Measurements from ENCODE around the gene C14orf180. TPM values are rescaled to one million over a fixed set of nuclear protein-coding genes. Genes with fewer than 3 reads are reported as not detected.
"Not testable (repeated sequence)": the region's sequence is repeated elsewhere in the genome, so short reads cannot be mapped to it uniquely, and the experiment has no call there.

The C14orf180 gene
- total RNA-seq, 1 donor from 2014 or later, result 1.7 TPM

- TF ChIP-seq POLR2A (IDR thresholded peaks at IDR 0.05) (no peak), CTCF (IDR thresholded peaks at IDR 0.05) (no peak), POLR2AphosphoS5 (IDR thresholded peaks at IDR 0.05; ENCODE audit: insufficient read depth in 1 of 2, low read depth in 1 of 2) (no peak)
- intact Hi-C loops (cut with DNase I), result no loop called here
- no peak overlapping the region for H3K4me3 ChIP-seq
- no peak for DNase-seq (ENCODE audit: extremely low spot score in 2 of 2)
- H3K27ac ChIP-seq, result no peak overlapping the region
- H3K27me3 ChIP-seq, result no peaks in the 10 kb centered on the region
- no peaks in the 10 kb centered on the region for H3K9me3 ChIP-seq
- H3K36me3 ChIP-seq, result no peaks in the 10 kb centered on the region
- H3K4me1 ChIP-seq, result no peaks in the 10 kb centered on the region
Observed at GRCh38 chr14:104576970-104577332, 2.6 kb upstream of the C14orf180 start.

- no peak for DNase-seq (ENCODE audit: extremely low spot score in 2 of 2)
- intact Hi-C loops (cut with DNase I), result no loop called here
- Histone ChIP-seq H3K4me1 (no peaks in the 10 kb centered on the region), H3K9me3 (no peaks in the 10 kb centered on the region), H3K27ac (no peak overlapping the region), H3K27me3 (no peaks in the 10 kb centered on the region), H3K4me3 (no peak overlapping the region), H3K36me3 (no peaks in the 10 kb centered on the region)
- TF ChIP-seq POLR2AphosphoS5 (IDR thresholded peaks at IDR 0.05; ENCODE audit: insufficient read depth in 1 of 2, low read depth in 1 of 2), result no peak
- no peak for TF ChIP-seq CTCF (IDR thresholded peaks at IDR 0.05)
- no peak for TF ChIP-seq POLR2A (IDR thresholded peaks at IDR 0.05)
Observed at GRCh38 chr14:104577426-104577825, 2.1 kb upstream of the C14orf180 start.

GRCh38 chr14:104577847-104578301, 1.7 kb upstream of the C14orf180 start:
- TF ChIP-seq POLR2AphosphoS5 (IDR thresholded peaks at IDR 0.05; ENCODE audit: insufficient read depth in 1 of 2, low read depth in 1 of 2), result no peak
- no peak for TF ChIP-seq POLR2A (IDR thresholded peaks at IDR 0.05)
- Histone ChIP-seq H3K36me3 (no peaks in the 10 kb centered on the region), H3K4me3 (no peak overlapping the region), H3K27ac (no peak overlapping the region), H3K27me3 (no peaks in the 10 kb centered on the region), H3K4me1 (no peaks in the 10 kb centered on the region), H3K9me3 (no peaks in the 10 kb centered on the region)
- no peak for DNase-seq (ENCODE audit: extremely low spot score in 2 of 2)
- intact Hi-C loops (cut with DNase I), result no loop called here

GRCh38 chr14:104578321-104578720, 1.2 kb upstream of the C14orf180 start:
- Histone ChIP-seq H3K9me3 (no peaks in the 10 kb centered on the region), H3K27me3 (no peaks in the 10 kb centered on the region), H3K4me1 (no peaks in the 10 kb centered on the region), H3K27ac (no peak overlapping the region), H3K36me3 (no peaks in the 10 kb centered on the region), H3K4me3 (no peak overlapping the region)
- intact Hi-C loops (cut with DNase I), result no loop called here
- no peak for DNase-seq (ENCODE audit: extremely low spot score in 2 of 2)
- TF ChIP-seq POLR2AphosphoS5 (IDR thresholded peaks at IDR 0.05; ENCODE audit: insufficient read depth in 1 of 2, low read depth in 1 of 2) (no peak), CTCF (IDR thresholded peaks at IDR 0.05) (no peak), POLR2A (IDR thresholded peaks at IDR 0.05) (no peak)

- DNase-seq (ENCODE audit: extremely low spot score in 2 of 2); intact Hi-C loops (cut with DNase I); H3K36me3 ChIP-seq; H3K4me3 ChIP-seq; H3K4me1 ChIP-seq; H3K27ac ChIP-seq; H3K9me3 ChIP-seq; H3K27me3 ChIP-seq: not testable (repeated sequence)
Observed at GRCh38 chr14:104579939-104580338, 375 bp downstream of the C14orf180 start.

GRCh38 chr14:104580961-104581360, 1.4 kb downstream of the C14orf180 start:
- intact Hi-C loops (cut with DNase I), result no loop called here
- Histone ChIP-seq H3K27ac (no peak overlapping the region), H3K9me3 (no peaks in the 10 kb centered on the region), H3K27me3 (no peaks in the 10 kb centered on the region), H3K4me1 (no peaks in the 10 kb centered on the region), H3K4me3 (no peak overlapping the region), H3K36me3 (no peaks in the 10 kb centered on the region)
- no peak for DNase-seq (ENCODE audit: extremely low spot score in 2 of 2)
- no peak for TF ChIP-seq POLR2A (IDR thresholded peaks at IDR 0.05)
- TF ChIP-seq POLR2AphosphoS5 (IDR thresholded peaks at IDR 0.05; ENCODE audit: insufficient read depth in 1 of 2, low read depth in 1 of 2), result no peak
- no peak for TF ChIP-seq CTCF (IDR thresholded peaks at IDR 0.05)
